Lower leg skin (tissue), 3 donors: ENCODE results near the gene DDX47.

Source experiments
- CTCF ChIP-seq, 3 donors: fragments of 450-650 bp; IDR thresholded peaks; one replicate each; pipeline ENCODE4 v1.5.1; 2016; ENCODE audit warnings: antibody characterized with exemption in 3 of 3, mild to moderate bottlenecking in 3 of 3, moderate library complexity in 2 of 3
- POLR2A ChIP-seq, 2 donors: fragments of 450-650 bp; IDR thresholded peaks; one replicate each; pipeline ENCODE4 v1.6.1; 2016 to 2017; ENCODE audit warnings: antibody characterized with exemption in 2 of 2, mild to moderate bottlenecking in 1 of 2, moderate library complexity in 1 of 2

GRCh38 chr12:12877781-12878455, 64.8 kb downstream of the DDX47 start:
- TF ChIP-seq CTCF (IDR thresholded peaks at IDR 0.05) (no peak), POLR2A (IDR thresholded peaks at IDR 0.05) (no peak)
